Activated T-cell treated with anti-CD3 and anti-CD28 coated beads for 24 hours (primary cell): ENCODE data around the gene TSHR.
A peak's percentile ranks its signal among the peaks of the same experiment; 100 is the strongest.
"Not testable (repeated sequence)": the region's sequence is repeated elsewhere in the genome, so short reads cannot be mapped to it uniquely, and the experiment has no call there.

ENCODE experiments used
- DNase-seq: peaks from one replicate; pipeline ENCODE4 v3.0.0-alpha.2; 2020; ENCODE audit warnings: low read depth

The TSHR gene

GRCh38 chr14:80996049-80996901 lies 40.9 kb downstream of the TSHR start:
- peak; percentile 4 for DNase-seq

- no peak for DNase-seq
These were observed 46.0 kb downstream of the TSHR start for GRCh38 chr14:81001447-81001846.

GRCh38 chr14:81004575-81004974 lies 49.2 kb downstream of the TSHR start:
- no peak for DNase-seq

GRCh38 chr14:81005540-81006228 lies 50.3 kb downstream of the TSHR start:
- no peak for DNase-seq

DNA sequence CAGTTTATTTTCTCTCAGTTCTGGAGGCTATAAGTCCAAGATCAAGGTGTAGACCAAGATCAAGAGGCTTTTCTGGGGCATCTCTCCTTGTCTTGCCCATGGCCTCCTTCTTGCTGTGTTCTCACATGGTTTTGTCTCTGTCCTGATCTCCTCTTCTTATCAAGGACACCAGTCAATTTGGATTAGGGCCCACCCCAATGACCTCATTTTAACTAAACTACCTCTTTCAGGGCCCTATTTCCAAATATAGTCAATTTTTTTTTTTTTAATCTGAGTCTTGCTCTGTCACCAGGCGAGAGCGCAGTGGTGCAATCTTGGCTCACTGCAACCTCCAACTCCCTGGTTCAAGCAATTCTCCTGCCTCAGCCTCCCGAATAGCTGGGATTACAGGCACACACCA lies 50.8 kb downstream of the TSHR start:
- no peak for DNase-seq

GRCh38 chr14:81007131-81007530 lies 51.7 kb downstream of the TSHR start:
- no peak for DNase-seq

- no peak for DNase-seq
These were observed 53.9 kb downstream of the TSHR start for GRCh38 chr14:81009346-81009745.

GRCh38 chr14:81018251-81018650 lies 62.8 kb downstream of the TSHR start:
- no peak for DNase-seq

DNA sequence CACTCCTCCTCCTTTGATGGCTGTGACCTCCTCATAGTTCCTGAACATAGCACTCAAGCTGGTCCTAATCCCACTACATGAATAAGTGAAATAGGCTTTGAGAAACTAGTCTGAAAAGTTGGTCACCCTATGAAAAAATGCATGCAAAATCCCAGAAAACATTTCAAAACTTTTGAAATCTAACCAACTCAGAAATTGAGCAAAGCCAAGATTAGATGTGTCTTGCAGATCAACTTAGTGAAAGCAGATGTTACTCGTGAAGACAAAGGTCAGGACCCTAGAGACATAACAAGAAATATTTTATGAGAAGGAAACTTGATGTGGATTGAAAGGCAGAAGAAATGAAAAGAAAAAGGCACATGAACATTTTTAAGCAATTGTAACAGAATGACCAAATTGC lies 63.3 kb downstream of the TSHR start:
- no peak for DNase-seq

GRCh38 chr14:81019113-81019512 lies 63.7 kb downstream of the TSHR start:
- DNase-seq = not testable (repeated sequence)

- no peak for DNase-seq
These were observed 67.8 kb downstream of the TSHR start for GRCh38 chr14:81023095-81023710.

DNA sequence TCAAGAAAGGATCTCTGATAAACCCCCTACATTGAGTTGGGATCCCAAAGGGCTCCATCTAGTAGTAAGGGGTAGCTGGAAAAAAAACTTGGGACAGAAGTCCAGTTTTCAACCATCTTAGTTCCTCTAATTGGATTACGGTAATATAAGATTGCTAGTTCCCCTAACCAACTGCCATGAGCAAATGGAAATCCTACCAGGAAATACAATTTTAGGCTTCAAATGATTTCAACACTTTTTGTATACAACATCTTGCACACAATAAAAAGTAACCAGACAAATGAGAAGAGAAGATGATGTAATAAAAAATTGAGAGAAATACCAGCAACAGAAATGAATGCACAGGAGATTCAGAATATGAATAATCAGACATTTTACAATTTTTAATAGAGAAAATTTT lies 73.0 kb downstream of the TSHR start:
- DNase-seq = no peak

DNA sequence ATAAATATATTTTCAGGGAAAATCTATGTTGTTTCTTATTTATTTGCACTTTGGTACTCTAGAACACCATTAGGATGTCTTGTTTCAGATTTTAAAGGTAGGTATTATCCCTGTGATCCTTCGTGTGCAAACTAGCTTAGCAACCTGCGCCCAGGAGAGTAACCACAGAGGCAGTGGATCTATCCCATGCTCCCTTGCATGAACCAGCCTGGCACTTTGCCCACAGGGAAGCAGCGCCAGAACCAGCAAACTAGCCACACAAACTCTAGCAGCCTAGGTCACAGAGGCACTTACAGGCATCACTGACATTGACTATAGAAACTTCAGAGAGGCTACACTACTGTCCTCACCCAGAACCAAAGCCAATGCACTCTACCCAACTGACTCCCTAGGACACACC lies 76.1 kb downstream of the TSHR start:
- no peak for DNase-seq

- DNase-seq = no peak
These were observed 78.3 kb downstream of the TSHR start for GRCh38 chr14:81033698-81034240.

GRCh38 chr14:81042438-81042837 lies 87.0 kb downstream of the TSHR start:
- no peak for DNase-seq

DNA sequence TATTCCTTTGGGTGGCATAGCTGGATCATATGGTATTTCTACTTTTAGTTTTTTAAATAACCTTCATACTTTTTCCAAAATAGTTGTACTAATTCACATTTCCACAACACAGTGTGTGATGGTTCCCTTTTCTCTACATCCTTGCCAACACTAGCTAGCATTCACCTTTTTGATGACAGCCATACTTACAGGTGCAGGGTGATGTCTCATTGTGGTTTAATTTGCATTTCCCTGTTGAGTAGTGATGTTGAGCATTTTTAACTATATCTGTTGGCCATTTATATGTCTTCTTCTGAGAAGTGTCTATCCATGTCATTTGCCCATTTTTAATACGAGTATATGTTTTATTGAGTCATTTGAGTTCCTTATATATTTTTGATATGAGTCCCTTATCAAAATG lies 96.1 kb downstream of the TSHR start:
- no peak for DNase-seq

DNA sequence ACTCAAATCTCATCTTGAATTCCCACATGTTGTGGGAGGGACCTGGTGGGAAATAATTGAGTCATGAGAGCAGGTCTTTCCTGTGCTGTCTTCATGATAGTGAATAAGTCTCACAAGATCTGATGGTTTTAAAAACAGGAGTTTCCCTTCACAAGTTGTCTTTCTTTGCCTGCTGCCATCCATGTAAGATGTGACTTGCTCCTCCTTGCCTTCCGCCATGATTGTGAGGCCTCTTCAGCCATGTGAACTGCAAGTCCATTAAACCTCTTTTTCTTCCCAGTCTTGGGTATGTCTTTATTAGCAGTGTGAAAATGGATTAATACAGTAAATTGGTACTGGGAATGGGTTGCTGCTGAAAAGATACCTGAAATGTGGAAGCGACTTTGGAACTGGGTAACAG lies 98.6 kb downstream of the TSHR start:
- not testable (repeated sequence) for DNase-seq

DNA sequence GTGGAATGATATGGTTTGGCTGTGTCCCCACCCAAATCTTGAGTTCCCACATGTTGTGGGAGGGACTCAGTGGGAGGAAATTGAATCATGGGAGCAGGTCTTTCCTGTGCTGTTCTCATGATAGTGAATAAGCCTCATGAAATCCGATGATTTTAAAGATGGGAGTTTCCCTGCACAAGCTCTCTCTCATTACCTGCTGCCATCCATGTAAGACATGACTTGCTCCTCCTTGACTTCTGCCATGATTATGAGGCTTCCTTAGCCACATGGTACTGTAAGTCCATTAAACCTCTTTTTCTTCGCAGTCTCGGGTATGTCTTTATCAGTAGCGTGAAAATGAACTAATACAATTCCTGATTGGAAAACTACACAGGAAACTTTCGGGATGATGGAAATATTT lies 100.5 kb downstream of the TSHR start:
- DNase-seq = no peak

GRCh38 chr14:81062380-81062779 lies 107.0 kb downstream of the TSHR start:
- DNase-seq = no peak

- DNase-seq = no peak
These were observed 107.4 kb downstream of the TSHR start for GRCh38 chr14:81062816-81063215.

- DNase-seq = no peak
These were observed 111.3 kb downstream of the TSHR start for GRCh38 chr14:81066672-81067071.

DNA sequence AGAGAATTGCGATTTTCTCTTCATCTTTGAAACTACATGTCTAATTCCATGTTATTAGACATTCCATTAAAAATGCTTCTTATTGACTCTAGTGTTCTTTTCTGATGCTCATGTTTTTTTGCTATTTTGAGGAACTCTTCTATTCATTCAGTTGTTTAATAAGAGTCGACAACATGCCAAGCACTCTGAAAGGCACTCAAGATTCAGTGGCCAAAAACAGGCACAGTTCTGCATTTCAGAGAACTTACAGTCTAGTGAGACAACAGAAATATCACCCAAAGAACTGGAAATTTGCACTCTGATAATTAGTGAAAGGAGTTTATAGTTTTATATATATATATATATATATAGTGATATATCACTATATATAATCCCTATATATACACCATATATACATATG lies 111.7 kb downstream of the TSHR start:
- no peak for DNase-seq
